K562 (cell line): Measurements from ENCODE around the gene CRHR2. TPM values are rescaled to one million over a fixed set of nuclear protein-coding genes. Genes with fewer than 3 reads are reported as not detected.
A peak's percentile ranks its signal among the peaks of the same experiment; 100 is the strongest.

Experiments used
- CEBPB ChIP-seq: fragments of 450-650 bp; IDR thresholded peaks from 2 replicates; pipeline ENCODE4 v1.6.1; 2016; ENCODE audit warnings: missing genetic modification characterization, missing compliant biosample characterization
- CEBPG ChIP-seq, 3 experiments: fragments of 200-800 bp in 1 of 3; sonication (Bioruptor generic) in 1 of 3; sonication (generic) in 1 of 3; formaldehyde crosslinking in 1 of 3; IDR thresholded peaks in 2 of 3; conservative IDR thresholded peaks in 1 of 3; 2 replicates each; pipeline versions ENCODE4 v1.6.1 to v1.8.0; 2016 to 2022; ENCODE audit warnings: missing compliant biosample characterization in 2 of 3, missing genetic modification characterization in 2 of 3, mild to moderate bottlenecking in 1 of 3, missing genetic modification reagents in 1 of 3
- CXXC5 ChIP-seq: fragments of 250-450 bp; sonication (Bioruptor Pico); IDR thresholded peaks from 2 replicates; pipeline ENCODE4 v1.8.0; 2022; ENCODE audit warnings: inconsistent platforms, mild to moderate bottlenecking, moderate library complexity
- NELFE ChIP-seq: IDR thresholded peaks from 2 replicates; pipeline ENCODE4 v1.6.1; 2011; ENCODE audit warnings: mild to moderate bottlenecking; ENCODE audit not compliant: insufficient read depth, insufficient read length
- PCBP2 ChIP-seq: fragments of 200-400 bp; formaldehyde crosslinking; IDR thresholded peaks from 2 replicates; pipeline ENCODE4 v1.6.1; 2018; ENCODE audit warnings: low read length, low read depth, mild to moderate bottlenecking, moderate library complexity; ENCODE audit not compliant: poor library complexity, severe bottlenecking
- YBX1 ChIP-seq: fragments of 450-650 bp; IDR thresholded peaks from 2 replicates; pipeline ENCODE4 v1.7.1; 2016; ENCODE audit warnings: mild to moderate bottlenecking
- polyA plus RNA-seq, 8 experiments: library from polyadenylated mRNA; depleted of rRNA in 4 of 8; stranded (reverse) in 5 of 8; unstranded in 3 of 8; fragments of >200 nt; fragmentation: Nextera tagmentation in 2 of 8; fragmentation: Illumina TruSeq in 1 of 8; extraction: Ambion mirVana in 2 of 8; extraction: Trizol in 1 of 8; gene quantifications; 2 replicates each; pipeline versions ENCODE4 v1.2.1 to v1.2.3, GENCODE V29; 2011 to 2014; ENCODE audit warnings: inconsistent platforms in 1 of 8, missing spikeins in 1 of 8
- total RNA-seq, 7 experiments: library from RNA; depleted of rRNA in 6 of 7; stranded (reverse); fragments of >200 nt in 6 of 7; fragmentation: Illumina TruSeq in 2 of 7; extraction: Trizol in 2 of 7; gene quantifications; 2 replicates each; pipeline versions ENCODE4 v1.2.1 to v1.2.3, GENCODE V29; 2011 to 2021; ENCODE audit warnings: low replicate concordance in 1 of 7
- TF ChIP-seq, protein P1 (sequence below), 3 experiments: IDR thresholded peaks in 2 of 3; conservative IDR thresholded peaks in 1 of 3; 2 replicates each; pipeline ENCODE4 v1.5.1; 2011 to 2012; ENCODE audit warnings: low read length in 3 of 3, mild to moderate bottlenecking in 3 of 3, control low read depth in 2 of 3, improper control_type of control experiment in 1 of 3, inconsistent platforms in 1 of 3, low read depth in 1 of 3, mixed read lengths in 1 of 3, moderate library complexity in 1 of 3; ENCODE audit not compliant: insufficient read depth in 2 of 3
- TF ChIP-seq, protein P2 (sequence below): fragments of 450-650 bp; formaldehyde crosslinking; IDR thresholded peaks from 2 replicates; pipeline ENCODE4 v1.4.0; 2022; ENCODE audit warnings: mild to moderate bottlenecking, moderate library complexity

Gene CRHR2
- total and polyA plus RNA-seq, 9 of the 15 experiments (the other 6 are each of a cell fraction or from before 2014, with no cell fraction given): not detected

DNA sequence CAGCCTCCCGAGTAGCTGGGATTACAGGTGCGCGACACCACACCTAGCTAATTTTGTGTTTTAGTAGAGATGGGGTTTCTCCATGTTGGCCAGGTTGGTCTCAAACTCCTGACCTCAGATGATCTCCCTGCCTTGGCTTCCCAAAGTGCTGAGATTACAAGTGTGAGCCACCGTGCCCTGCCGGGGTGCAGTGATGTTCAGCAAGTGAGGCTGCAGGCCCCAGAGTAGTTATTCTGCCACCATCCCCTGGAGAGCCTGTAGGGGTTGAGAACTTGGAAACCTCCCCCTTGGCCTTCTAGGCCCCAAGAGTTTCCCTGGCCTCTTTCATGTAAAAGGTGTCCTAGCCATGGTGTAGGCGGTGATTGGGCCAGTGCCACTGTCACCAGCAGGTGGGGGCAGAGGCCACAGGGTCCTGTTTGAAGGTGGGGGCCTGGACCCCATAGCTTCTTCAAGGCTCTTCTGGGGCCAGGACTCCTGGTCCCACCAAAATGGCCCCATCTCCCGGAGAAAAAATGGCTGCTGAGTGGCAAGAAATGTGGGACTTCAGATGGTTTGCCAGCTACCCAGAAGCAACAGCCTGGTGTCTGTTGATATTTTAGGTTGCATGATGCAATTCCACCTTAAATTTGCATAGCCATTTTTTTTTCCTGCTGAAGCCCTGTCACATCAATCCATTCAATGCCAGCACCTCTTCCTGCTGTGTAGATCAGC lies 44.2 kb upstream of the CRHR2 start (continued):
- TF ChIP-seq, protein P1, sequence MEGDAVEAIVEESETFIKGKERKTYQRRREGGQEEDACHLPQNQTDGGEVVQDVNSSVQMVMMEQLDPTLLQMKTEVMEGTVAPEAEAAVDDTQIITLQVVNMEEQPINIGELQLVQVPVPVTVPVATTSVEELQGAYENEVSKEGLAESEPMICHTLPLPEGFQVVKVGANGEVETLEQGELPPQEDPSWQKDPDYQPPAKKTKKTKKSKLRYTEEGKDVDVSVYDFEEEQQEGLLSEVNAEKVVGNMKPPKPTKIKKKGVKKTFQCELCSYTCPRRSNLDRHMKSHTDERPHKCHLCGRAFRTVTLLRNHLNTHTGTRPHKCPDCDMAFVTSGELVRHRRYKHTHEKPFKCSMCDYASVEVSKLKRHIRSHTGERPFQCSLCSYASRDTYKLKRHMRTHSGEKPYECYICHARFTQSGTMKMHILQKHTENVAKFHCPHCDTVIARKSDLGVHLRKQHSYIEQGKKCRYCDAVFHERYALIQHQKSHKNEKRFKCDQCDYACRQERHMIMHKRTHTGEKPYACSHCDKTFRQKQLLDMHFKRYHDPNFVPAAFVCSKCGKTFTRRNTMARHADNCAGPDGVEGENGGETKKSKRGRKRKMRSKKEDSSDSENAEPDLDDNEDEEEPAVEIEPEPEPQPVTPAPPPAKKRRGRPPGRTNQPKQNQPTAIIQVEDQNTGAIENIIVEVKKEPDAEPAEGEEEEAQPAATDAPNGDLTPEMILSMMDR (IDR thresholded peaks at IDR 0.05 in 2 of 3, conservative IDR thresholded peaks at IDR 0.05 in 1 of 3; ENCODE audit: insufficient read depth in 2 of 3, low read depth in 1 of 3, low read length in 3 of 3): 0 out of 6 replicates have a peak, but pooled peaks of 2 of the 3 experiments have one; percentile 4 to 17
- TF ChIP-seq CEBPG (CRISPR knock-in tag; IDR thresholded peaks at IDR 0.05) (peak; percentile 83), CEBPG (tag; conservative IDR thresholded peaks at IDR 0.05 in 1 of 2, IDR thresholded peaks at IDR 0.05 in 1 of 2) (peak; percentile 68 to 86), CXXC5 (CRISPR knock-in tag) (0 out of 2 replicates have a peak, but pooled peaks have one; percentile 12), YBX1 (no peak), NELFE (no peak), PCBP2 (no peak), CEBPB (tag) (peak; percentile 43)
- TF ChIP-seq, protein P2, sequence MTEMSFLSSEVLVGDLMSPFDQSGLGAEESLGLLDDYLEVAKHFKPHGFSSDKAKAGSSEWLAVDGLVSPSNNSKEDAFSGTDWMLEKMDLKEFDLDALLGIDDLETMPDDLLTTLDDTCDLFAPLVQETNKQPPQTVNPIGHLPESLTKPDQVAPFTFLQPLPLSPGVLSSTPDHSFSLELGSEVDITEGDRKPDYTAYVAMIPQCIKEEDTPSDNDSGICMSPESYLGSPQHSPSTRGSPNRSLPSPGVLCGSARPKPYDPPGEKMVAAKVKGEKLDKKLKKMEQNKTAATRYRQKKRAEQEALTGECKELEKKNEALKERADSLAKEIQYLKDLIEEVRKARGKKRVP (CRISPR knock-in tag): 0 out of 2 replicates have a peak, but pooled peaks have one; percentile 43
